Activated CD4-positive, alpha-beta memory T cell treated with anti-CD3 and anti-CD28 coated beads, Interleukin-2, amount 10 ng/mL, durations not matched to agents 7 days and 5 days (primary cell): Measurements from ENCODE around the gene CLEC12A. TPM values are rescaled to one million over a fixed set of nuclear protein-coding genes. Genes with fewer than 3 reads are reported as not detected.
"Not testable (repeated sequence)": the region's sequence is repeated elsewhere in the genome, so short reads cannot be mapped to it uniquely, and the experiment has no call there.

Source experiments
- CTCF ChIA-PET: fragments of 350-600 bp; sonication (Branson Sonifier 250); formaldehyde crosslinking; loops from one replicate; lab custom pipeline; 2021; ENCODE audit warnings: antibody characterized with exemption, inconsistent platforms; lab: Charles Lee
- POLR2A ChIA-PET: fragments of 350-600 bp; sonication (Branson Sonifier 250); formaldehyde crosslinking; loops from one replicate; lab custom pipeline; 2021; ENCODE audit warnings: antibody characterized with exemption; lab: Charles Lee
- DNase-seq: peaks from one replicate; pipeline ENCODE4 v3.0.0-alpha.2; 2020
- H3K27ac Mint-ChIP-seq: one replicate; pipeline ENCODE4 v1.8.0; 2021; ENCODE audit warnings: mild to moderate bottlenecking, mixed read lengths
- H3K27me3 Mint-ChIP-seq: one replicate; pipeline ENCODE4 v1.8.0; 2021; ENCODE audit warnings: mixed read lengths
- H3K36me3 Mint-ChIP-seq: one replicate; pipeline ENCODE4 v1.8.0; 2021; ENCODE audit warnings: low read depth, mixed read lengths
- H3K4me1 Mint-ChIP-seq: one replicate; pipeline ENCODE4 v1.8.0; 2021; ENCODE audit warnings: mixed read lengths
- H3K4me3 Mint-ChIP-seq: one replicate; pipeline ENCODE4 v1.8.0; 2021; ENCODE audit warnings: mild to moderate bottlenecking, mixed read lengths
- H3K9me3 Mint-ChIP-seq: one replicate; pipeline ENCODE4 v1.8.0; 2021; ENCODE audit warnings: mixed read lengths
- total RNA-seq, 2 experiments: library from RNA; stranded (reverse); gene quantifications; one replicate each; pipeline ENCODE4 v1.2.3, GENCODE V29; 2021

CLEC12A gene
- total RNA-seq, 2 experiments from 2014 or later: 0.60 to 0.65 TPM

DNA sequence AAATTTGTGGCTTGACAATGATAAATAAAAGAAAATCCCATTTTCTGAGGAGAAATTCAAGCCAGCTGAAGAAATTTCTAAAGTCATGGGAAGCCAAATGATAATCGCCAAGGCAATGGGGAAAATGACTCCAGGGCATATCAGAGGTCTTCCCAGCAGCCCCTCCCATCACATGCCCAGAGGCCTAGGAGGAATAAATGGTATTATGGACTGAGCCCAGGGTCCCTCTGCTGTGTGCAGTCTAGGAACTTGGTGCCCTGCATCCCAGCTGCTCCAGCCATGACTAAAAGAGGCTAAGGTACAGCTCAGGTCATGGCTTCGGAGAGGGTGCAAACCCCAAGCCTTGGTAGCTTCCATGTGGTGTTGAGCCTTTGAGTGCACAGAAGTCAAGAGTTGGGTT, 4.4 kb downstream of the CLEC12A start:
- Mint-ChIP-seq H3K27me3 (peaks cover 39% of the 10 kb centered on the region), H3K36me3 (no peaks in the 10 kb centered on the region), H3K9me3 (peaks cover 15% of the 10 kb centered on the region), H3K4me3 (no peak overlapping the region), H3K27ac (no peak overlapping the region), H3K4me1 (no peaks in the 10 kb centered on the region)
- CTCF ChIA-PET: no interaction called here
- POLR2A ChIA-PET: no interaction called here
- DNase-seq: no peak

DNA sequence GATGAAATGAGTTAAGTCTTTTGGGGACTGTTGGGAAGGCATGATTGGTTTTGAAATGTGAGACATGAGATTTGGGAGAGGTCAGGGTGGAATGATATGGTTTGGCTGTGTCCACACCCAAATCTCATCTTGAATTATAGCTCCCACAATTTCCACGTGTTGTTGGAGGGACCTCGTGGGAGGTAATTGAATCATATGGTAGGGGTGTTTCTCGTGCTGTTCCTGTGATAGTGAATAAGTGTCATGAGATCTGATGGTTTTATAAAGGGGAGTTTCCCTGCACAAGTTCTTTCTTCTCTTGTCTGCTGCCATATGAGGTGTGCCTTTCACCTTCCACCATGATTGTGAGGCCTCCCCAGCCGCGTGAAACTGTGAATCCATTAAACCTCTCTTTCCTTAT, 5.4 kb downstream of the CLEC12A start:
- Mint-ChIP-seq H3K9me3 (peaks cover 15% of the 10 kb centered on the region), H3K27me3 (peaks cover 39% of the 10 kb centered on the region)
- CTCF ChIA-PET, H3K4me1 Mint-ChIP-seq, POLR2A ChIA-PET, DNase-seq, H3K27ac Mint-ChIP-seq, H3K4me3 Mint-ChIP-seq, H3K36me3 Mint-ChIP-seq: not testable (repeated sequence)

DNA sequence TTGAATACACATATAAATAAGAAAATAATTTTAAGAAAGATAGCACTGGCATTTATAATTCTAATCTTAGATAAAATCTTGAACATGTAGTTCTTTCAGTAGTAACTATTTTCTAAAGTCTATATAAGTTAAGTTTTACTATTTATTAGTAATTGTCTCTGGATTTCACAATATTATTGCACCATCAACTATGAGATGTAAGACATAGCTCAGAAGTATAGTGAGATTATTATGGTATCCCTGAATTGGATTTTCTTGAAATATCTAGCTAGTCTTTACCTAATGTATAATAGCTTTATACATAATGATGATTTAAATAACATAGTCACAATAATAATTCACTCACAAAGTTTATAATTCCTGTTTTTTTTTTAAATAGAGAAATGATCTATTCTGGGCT, 6.7 kb downstream of the CLEC12A start:
- peaks cover 35% of the 10 kb centered on the region for H3K27me3 Mint-ChIP-seq
- no peaks in the 10 kb centered on the region for H3K36me3 Mint-ChIP-seq
- H3K27ac Mint-ChIP-seq: no peak overlapping the region
- H3K9me3 Mint-ChIP-seq: peaks cover 15% of the 10 kb centered on the region
- ChIA-PET POLR2A (no interaction called here), CTCF (interaction anchor here (0.6 kb wide), 1 partner anchor 164 kb away, joined by 3 read pairs; no protein-coding TSS in a partner anchor)
- no peak overlapping the region for H3K4me3 Mint-ChIP-seq
- H3K4me1 Mint-ChIP-seq: no peaks in the 10 kb centered on the region
- no peak for DNase-seq

DNA sequence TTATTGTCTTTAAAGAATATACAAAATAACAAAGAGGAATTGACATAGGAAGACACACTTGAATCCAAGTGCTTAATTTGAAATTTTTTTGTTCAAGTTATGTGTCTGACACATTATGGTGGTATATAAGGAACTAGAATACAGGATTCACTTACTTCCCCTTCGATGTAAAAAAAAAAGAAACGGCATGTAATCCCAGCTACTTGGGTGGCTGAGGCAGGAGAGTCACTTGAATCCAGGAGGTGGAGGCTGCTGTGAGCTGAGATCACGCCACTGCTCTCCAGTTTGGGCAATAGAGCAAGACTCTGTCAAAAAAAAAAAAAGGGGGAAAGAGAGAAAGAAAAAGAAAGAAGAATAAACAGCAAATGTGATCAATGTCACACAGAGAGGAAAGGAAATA, 8.9 kb downstream of the CLEC12A start:
- CTCF ChIA-PET: no interaction called here
- H3K27me3 Mint-ChIP-seq: peaks cover 25% of the 10 kb centered on the region
- DNase-seq: no peak

DNA sequence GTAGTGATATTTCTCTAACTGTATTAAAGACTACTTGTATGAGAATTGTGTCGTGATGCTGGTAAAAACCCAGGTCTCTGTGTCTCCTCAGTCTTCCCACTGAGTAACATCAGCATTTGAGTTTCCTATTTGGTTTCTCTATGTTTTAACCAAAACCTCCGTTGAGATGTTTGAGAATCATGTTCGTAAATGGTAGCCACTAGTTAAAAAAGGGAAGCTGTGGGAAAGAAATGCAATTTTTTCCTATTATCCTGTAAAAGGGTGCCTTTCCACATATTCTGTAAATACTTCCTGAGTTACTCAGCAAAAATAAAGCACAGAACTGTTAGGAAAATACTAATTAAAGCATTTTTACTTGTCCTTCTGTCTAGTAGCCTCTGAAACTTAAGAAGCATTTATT, 20.7 kb downstream of the CLEC12A start:
- ChIA-PET CTCF (no interaction called here), POLR2A (no interaction called here)
- Mint-ChIP-seq H3K27ac (no peak overlapping the region), H3K9me3 (no peaks in the 10 kb centered on the region), H3K36me3 (no peaks in the 10 kb centered on the region), H3K4me1 (no peaks in the 10 kb centered on the region), H3K27me3 (peaks cover 40% of the 10 kb centered on the region), H3K4me3 (no peak overlapping the region)
- no peak for DNase-seq

More for the DNA sequence above, 8.9 kb downstream of the CLEC12A start:
- H3K9me3 Mint-ChIP-seq: peaks cover 13% of the 10 kb centered on the region
- no peaks in the 10 kb centered on the region for H3K4me1 Mint-ChIP-seq
- H3K4me3 Mint-ChIP-seq: no peak overlapping the region
- no peaks in the 10 kb centered on the region for H3K36me3 Mint-ChIP-seq
- no peak overlapping the region for H3K27ac Mint-ChIP-seq
- POLR2A ChIA-PET: no interaction called here

DNA sequence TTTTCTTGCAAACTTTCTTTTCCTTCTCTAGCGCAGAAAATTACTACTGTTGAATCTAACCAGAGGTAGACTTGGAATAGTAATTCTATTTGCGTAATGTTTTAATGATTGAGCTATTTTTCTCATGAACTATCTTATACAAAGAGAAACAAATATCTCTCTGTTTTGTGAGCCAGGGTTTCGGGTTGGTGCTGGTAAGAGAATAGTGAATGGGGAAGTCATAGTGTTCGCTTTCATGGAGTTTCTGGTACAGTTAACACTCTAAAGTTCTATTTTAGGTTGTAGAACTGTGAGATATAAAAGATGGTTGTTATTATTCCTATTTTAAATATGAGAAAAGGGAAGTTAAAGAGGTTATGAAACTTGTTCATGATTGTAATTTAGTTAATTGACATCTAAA, 21.1 kb downstream of the CLEC12A start:
- H3K27me3 Mint-ChIP-seq: peaks cover 40% of the 10 kb centered on the region
- no peak overlapping the region for H3K27ac Mint-ChIP-seq
- no peaks in the 10 kb centered on the region for H3K36me3 Mint-ChIP-seq
- POLR2A ChIA-PET: no interaction called here
- CTCF ChIA-PET: no interaction called here
- no peak overlapping the region for H3K4me3 Mint-ChIP-seq
- no peaks in the 10 kb centered on the region for H3K4me1 Mint-ChIP-seq
- no peak for DNase-seq
- no peaks in the 10 kb centered on the region for H3K9me3 Mint-ChIP-seq

DNA sequence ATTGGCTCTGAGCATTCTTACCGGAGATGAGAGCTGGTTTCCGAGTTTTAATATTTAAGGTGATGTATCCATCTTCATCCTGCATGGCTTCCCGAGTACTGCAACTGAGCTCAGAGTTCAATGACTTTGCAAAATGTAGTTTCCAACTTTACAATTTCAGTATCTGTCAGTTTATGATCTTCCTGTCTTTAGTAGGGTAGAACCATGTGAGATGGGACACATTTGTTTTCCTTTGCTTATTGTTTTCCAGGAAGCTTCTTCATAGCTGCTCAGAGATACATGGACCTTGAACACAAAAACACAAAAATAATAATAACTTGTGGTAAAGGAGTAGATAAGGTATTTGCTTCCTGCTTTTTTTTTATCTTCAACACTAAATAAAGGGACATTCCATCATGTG, 27.8 kb downstream of the CLEC12A start, which contains the start of gene CLEC1B:
TSS of gene CLEC1B (minus strand) at position 106 of the 400 bp plus-strand sequence. CDS start at position 85, 21 bp downstream.
- Mint-ChIP-seq H3K9me3 (no peaks in the 10 kb centered on the region), H3K36me3 (no peaks in the 10 kb centered on the region), H3K27ac (no peak within 1 kb of the TSS), H3K27me3 (peaks cover 37% of the 10 kb centered on the region), H3K4me1 (no peaks in the 10 kb centered on the region), H3K4me3 (no peak within 1 kb of the TSS)
- POLR2A ChIA-PET: no interaction called here
- no peak for DNase-seq
- CTCF ChIA-PET: interaction anchor here (1.9 kb wide), 1 partner anchor 11 kb away, joined by 6 read pairs; the partner anchor contains the start of gene CLEC12B

DNA sequence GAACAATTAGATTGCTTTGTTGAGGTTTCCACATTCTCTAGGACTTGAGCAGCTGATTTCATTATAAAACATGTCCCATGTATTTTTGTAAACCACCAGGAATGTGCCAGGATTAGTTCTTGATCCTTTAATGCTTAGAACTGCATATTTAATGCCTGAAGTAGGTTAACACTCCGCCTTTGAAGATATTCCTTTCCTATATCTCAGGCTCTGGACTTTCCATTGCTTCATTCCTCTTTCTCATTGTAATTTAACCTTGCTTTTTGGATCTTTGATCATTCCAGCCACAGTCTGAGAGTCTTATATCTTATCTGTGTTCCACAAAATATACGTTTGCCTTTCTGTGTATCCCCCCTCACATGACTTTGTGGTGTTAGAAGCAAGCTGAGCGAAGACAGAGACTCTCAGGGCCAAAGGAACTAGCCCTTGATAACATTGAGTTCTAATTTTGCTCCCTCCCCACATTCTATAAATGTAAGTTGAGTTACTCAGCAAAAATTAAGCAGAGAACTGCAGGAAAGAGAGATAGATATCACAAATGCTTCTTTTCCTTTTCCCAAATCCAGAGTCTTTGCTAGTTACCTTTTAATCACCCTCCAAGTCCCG, 30.1 kb downstream of the CLEC12A start:
- no peak for DNase-seq
- POLR2A ChIA-PET: no interaction called here
- no peak overlapping the region for H3K4me3 Mint-ChIP-seq
- H3K36me3 Mint-ChIP-seq: no peaks in the 10 kb centered on the region
- H3K27ac Mint-ChIP-seq: no peak overlapping the region
- peaks cover 33% of the 10 kb centered on the region for H3K27me3 Mint-ChIP-seq
- CTCF ChIA-PET: interaction anchor here (1.0 to 1.1 kb wide), 2 partner anchors 9 to 61 kb away, joined by 3 read pairs; partner anchors contain the start of gene CLEC12B
- H3K4me1 Mint-ChIP-seq: no peaks in the 10 kb centered on the region
- no peaks in the 10 kb centered on the region for H3K9me3 Mint-ChIP-seq

DNA sequence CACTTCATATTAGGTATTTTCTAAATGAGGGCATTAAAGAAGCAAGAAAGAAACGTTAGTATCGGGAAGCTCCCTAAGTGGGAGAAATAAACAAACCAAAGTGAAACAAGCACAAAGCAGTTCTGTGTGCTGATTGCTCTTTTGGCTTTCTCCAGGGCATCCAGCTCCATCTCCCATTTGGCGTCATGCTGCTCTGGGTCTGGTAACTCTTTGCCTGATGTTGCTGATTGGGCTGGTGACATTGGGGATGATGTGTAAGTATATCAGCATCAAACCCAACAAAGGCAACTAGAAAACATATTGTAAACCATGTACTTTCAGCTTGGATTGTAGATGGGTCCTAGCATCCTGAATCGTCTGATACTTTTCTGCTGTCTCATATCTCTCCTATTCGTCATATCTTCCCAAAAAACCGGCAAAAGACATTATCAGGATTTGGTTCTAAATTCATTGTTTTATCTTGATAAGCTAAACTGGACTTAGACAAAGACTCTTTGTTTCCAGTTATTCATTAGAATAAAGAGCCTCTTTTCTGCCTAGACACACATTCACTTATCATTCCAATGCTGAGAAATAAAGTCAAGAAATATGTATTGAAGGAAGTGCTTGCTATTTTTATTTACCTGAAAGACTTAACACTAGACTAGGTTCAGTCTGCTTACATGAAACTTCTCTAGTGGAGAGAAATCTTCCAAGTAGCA, 41.6 kb downstream of the CLEC12A start:
- Mint-ChIP-seq H3K4me3 (no peak overlapping the region), H3K36me3 (no peaks in the 10 kb centered on the region), H3K27ac (no peak overlapping the region), H3K27me3 (peaks cover 33% of the 10 kb centered on the region), H3K9me3 (no peaks in the 10 kb centered on the region), H3K4me1 (no peaks in the 10 kb centered on the region)
- no peak for DNase-seq
- POLR2A ChIA-PET: no interaction called here
- CTCF ChIA-PET: interaction anchor here (1.4 kb wide), 2 partner anchors 10 to 199 kb away, joined by 4 read pairs; no protein-coding TSS in a partner anchor

DNA sequence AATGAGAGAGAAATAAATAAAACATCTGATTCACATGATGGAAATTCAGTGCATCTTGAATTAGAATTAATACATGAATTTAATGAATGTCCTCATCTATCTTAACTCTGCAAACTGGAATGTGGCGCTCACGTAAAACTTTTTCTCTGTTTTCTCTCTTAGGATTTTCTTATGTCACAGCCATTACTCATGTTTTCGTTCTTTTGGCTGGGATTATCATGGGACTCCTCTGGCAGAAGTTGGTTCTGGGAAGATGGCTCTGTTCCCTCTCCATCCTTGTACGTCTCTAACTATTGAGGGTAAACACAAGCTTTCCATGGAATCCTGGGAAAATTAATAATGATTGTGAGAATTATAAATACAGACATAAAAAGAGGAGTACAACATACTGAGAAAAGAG, 44.2 kb downstream of the CLEC12A start:
- DNase-seq: no peak
- Mint-ChIP-seq H3K27me3 (peaks cover 33% of the 10 kb centered on the region), H3K4me3 (no peak overlapping the region), H3K36me3 (no peaks in the 10 kb centered on the region), H3K27ac (no peak overlapping the region), H3K4me1 (no peaks in the 10 kb centered on the region), H3K9me3 (no peaks in the 10 kb centered on the region)
- ChIA-PET POLR2A (no interaction called here), CTCF (no interaction called here)

DNA sequence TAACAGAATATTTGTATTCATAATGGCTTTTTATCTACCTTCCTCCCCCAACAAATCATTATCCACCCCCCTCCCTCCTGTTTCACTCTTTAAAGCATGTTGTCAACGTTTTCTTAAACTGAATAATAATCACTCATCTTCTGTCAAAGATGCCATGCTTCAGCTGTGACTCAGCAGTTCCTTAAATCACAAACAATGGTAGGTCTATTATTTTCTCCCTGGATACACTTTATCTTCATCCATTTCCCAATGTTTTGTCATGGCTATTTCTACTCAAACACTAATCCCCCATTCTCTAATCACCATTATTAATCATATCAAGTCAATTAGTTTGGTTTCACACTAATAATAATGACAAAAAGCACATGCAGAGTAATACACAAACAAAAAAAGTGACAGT, 45.7 kb downstream of the CLEC12A start:
- H3K9me3 Mint-ChIP-seq: no peaks in the 10 kb centered on the region
- H3K4me3 Mint-ChIP-seq: no peak overlapping the region
- no peak for DNase-seq
- H3K27ac Mint-ChIP-seq: no peak overlapping the region
- POLR2A ChIA-PET: no interaction called here
- H3K27me3 Mint-ChIP-seq: peaks cover 24% of the 10 kb centered on the region
- CTCF ChIA-PET: no interaction called here
- no peaks in the 10 kb centered on the region for H3K4me1 Mint-ChIP-seq
- H3K36me3 Mint-ChIP-seq: no peaks in the 10 kb centered on the region

DNA sequence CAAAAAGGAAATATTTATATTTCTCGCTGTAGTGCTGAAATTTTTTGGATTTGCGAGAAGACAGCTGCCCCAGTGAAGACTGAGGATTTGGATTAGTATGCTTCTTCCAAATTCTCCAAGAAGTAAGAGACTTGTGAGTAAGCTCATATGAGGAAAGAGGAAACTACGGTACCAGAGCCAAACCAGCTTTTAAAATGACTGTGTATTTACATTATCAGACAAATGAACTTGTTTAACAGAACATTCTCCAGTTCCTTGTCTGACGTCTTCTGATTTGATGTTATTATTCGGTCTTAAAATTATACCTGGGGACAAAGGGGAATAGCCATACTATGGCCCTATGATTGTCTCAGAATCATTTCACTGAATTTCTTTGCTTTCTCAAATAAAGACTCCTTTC, 47.2 kb downstream of the CLEC12A start:
- DNase-seq: no peak
- Mint-ChIP-seq H3K27me3 (peaks cover 16% of the 10 kb centered on the region), H3K27ac (no peak overlapping the region), H3K36me3 (no peaks in the 10 kb centered on the region), H3K4me3 (no peak overlapping the region), H3K9me3 (no peaks in the 10 kb centered on the region), H3K4me1 (no peaks in the 10 kb centered on the region)
- ChIA-PET POLR2A (no interaction called here), CTCF (interaction anchor here (0.7 to 1.2 kb wide), 2 partner anchors 8 to 14 kb away, joined by 3 read pairs; partner anchors contain the start of gene CLEC12B)

DNA sequence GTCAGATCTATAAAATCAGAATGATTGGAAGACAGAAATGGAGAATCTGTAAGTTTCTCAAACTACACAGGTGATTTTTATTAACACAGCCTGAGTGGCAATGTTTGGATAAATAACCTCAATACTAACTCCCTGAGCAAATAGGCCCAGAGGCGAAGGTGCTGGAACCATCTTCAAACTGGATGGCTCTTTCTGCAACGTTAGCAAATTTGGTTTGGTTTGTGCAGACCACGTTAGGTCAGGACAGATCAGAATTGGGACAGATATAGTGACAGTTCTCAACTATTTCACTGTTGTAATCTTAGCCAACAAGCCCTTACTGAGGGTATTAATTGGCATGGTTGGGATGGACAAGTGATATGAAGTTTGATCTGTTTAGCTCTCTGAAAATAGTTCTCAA, 50.1 kb downstream of the CLEC12A start:
- ChIA-PET POLR2A (no interaction called here), CTCF (no interaction called here)

More for the DNA sequence above, 50.1 kb downstream of the CLEC12A start:
- no peak overlapping the region for H3K27ac Mint-ChIP-seq
- H3K9me3 Mint-ChIP-seq: no peaks in the 10 kb centered on the region
- no peak overlapping the region for H3K4me3 Mint-ChIP-seq
- H3K36me3 Mint-ChIP-seq: no peaks in the 10 kb centered on the region
- H3K27me3 Mint-ChIP-seq: peaks cover 14% of the 10 kb centered on the region
- DNase-seq: no peak
- no peaks in the 10 kb centered on the region for H3K4me1 Mint-ChIP-seq
